Activated CD8-positive, alpha-beta memory T cell treated with anti-CD3 and anti-CD28 coated beads for 36 hours (primary cell): ENCODE results near the gene NXN. TPM values are rescaled to one million over a fixed set of nuclear protein-coding genes. Genes with fewer than 3 reads are reported as not detected.
"Not testable (repeated sequence)": the region's sequence is repeated elsewhere in the genome, so short reads cannot be mapped to it uniquely, and the experiment has no call there.

Source experiments
- CTCF ChIA-PET: fragments of 350-600 bp; sonication (Branson Sonifier 250); formaldehyde crosslinking; loops from one replicate; lab custom pipeline; 2021; ENCODE audit warnings: antibody characterized with exemption; lab: Charles Lee
- POLR2A ChIA-PET: fragments of 350-600 bp; sonication (Branson Sonifier 250); formaldehyde crosslinking; loops from one replicate; lab custom pipeline; 2021; ENCODE audit warnings: antibody characterized with exemption; lab: Charles Lee
- total RNA-seq, 2 experiments: library from RNA; stranded (reverse); gene quantifications; one replicate each; pipeline ENCODE4 v1.2.3, GENCODE V29; 2021

Gene NXN
- total RNA-seq, 2 experiments from 2014 or later = 0.13 to 0.25 TPM

DNA sequence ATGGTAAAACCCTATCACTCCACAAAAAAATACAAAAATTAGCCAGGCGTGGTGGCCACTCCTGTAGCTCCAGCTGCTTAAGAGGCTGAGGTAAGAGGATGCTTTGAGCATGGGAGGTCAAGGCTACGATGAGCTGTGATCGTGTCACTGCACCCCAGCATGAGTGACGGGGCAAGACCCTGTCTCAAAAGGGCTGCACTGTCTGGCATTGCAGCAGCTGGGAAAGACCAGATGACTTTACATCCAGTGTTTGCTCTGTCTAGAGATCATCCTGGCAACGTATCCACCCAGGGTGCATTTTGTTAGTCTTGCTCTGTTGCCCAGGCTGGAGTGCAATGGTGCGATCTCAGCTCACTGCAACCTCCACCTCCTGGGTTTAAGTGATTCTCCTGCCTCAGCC lies 145.4 kb downstream of the NXN start:
- ChIA-PET POLR2A (no interaction called here), CTCF (no interaction called here)

DNA sequence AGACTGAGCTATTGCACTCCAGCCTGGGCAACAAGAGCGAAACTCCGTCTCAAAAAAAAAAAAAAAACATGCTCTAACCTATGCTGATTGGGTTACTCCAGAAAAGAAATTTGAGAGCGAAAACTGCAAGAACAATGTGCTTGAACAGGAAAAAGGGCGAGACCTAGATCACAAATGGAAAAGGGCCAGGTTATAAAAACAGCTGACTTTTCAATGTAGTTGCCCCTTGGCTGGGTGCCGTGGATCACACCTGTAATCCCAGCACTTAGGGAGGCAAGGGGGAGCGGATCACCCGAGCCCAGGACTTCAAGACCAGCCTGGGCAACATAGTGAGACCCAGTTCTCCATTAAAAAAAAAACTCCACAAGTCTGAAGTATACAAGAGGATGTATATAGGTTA lies 148.6 kb downstream of the NXN start:
- POLR2A ChIA-PET = no interaction called here

DNA sequence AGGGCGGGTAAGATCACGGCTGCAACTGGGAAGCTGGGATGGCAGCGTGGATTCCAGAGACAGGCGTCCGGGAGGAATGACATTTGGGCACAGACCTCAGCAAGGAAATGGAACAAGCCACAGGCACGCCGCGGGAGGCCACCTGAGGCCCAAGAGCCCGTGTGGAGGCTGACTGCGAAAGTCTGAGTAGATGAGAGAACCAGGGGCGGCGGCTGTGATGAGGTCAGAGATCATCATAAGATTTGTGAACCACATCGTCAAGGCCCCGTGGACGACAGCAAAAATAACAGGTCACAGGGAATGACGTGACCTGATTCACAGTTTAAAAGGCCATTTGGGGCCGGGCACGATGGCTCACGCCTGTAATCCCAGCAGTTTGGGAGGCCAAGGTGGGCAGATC lies 149.2 kb downstream of the NXN start:
- ChIA-PET POLR2A (no interaction called here), CTCF (no interaction called here)

More for the DNA sequence above, 148.6 kb downstream of the NXN start:
- CTCF ChIA-PET = no interaction called here

DNA sequence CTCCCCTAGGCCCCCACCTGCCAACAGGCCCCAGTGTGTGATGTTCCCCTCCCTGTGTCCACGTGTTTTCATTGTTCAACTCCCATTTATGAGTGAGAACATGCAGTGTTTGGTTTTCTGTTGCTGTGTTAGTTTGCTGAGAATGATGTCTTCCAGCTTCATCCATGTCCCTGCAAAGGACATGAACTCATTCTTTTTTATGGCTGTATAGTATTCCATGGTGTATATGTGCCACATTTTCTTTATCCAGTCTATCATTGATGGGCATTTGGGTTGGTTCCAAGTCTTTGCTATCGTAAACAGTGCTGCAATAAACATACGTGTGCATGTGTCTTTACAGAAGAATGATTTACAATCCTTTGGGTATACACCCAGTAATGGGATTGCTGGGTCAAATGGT lies 150.0 kb downstream of the NXN start:
- POLR2A ChIA-PET = not testable (repeated sequence)
- CTCF ChIA-PET = interaction anchor here (0.7 kb wide), 1 partner anchor 38 kb away, joined by 3 read pairs; no protein-coding TSS in a partner anchor

DNA sequence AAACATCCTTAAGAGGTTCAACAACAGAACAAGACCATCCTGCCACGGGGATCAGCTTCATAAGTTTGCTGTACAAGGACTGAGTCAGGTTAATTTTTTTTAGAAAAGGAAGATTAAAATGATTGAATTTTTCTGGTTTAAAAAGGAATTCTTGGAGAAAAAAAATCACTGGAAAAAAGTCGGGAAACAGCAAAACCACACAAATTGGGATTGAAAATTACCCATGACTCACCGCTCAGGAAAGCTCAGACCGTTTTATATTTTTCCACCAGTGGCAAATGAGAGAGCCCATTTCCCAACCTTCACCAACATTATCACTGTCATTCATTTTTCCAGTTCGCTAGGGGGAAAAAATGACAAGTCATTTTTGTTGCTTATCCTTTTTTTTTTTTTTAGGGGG lies 150.8 kb downstream of the NXN start:
- CTCF ChIA-PET = interaction anchor here (0.6 to 0.7 kb wide), 2 partner anchors 39 to 170 kb away, joined by 3 read pairs; no protein-coding TSS in a partner anchor
- POLR2A ChIA-PET = no interaction called here

DNA sequence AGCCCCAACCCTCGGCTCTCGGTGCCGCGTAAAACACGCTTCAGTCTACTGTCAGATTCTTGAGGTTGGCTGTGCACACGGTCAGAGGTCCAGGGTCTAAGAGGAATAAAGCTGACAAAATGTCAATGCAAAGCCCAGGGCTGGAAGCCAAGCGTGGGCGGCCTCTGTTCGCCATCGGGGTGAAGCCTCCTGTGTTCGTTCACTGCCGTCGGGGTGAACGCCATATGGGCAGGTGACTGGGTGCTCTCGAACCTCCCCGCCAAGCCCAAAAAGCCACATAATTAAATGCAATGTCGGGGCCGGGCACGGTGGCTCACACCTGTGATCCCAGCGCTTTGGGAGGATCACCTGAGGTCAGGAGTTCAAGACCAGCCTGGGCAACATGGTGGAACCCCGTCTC lies 152.8 kb downstream of the NXN start:
- ChIA-PET POLR2A (no interaction called here), CTCF (interaction anchor here (0.7 kb wide), 1 partner anchor 63 kb away, joined by 3 read pairs; no protein-coding TSS in a partner anchor)

DNA sequence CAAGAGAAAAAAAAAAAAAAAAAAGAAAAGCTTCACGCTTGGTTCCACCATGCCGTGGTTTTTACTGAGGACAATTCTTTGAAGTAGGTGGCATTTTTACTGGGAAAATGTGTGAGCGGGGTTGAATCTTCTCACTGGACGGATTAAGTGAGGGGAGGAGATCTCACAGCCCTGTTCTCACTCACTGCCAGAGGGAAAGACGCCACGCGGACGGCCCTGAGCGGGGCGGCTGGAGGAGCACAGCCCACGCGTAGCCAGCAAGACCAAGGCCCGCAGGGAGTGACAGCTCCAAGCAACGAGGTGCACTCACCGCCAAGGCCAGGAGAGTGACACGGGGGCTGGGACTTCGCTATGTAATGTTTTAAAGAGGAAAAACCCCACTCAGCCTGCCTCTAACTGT lies 154.4 kb downstream of the NXN start:
- CTCF ChIA-PET = no interaction called here
- POLR2A ChIA-PET = no interaction called here

DNA sequence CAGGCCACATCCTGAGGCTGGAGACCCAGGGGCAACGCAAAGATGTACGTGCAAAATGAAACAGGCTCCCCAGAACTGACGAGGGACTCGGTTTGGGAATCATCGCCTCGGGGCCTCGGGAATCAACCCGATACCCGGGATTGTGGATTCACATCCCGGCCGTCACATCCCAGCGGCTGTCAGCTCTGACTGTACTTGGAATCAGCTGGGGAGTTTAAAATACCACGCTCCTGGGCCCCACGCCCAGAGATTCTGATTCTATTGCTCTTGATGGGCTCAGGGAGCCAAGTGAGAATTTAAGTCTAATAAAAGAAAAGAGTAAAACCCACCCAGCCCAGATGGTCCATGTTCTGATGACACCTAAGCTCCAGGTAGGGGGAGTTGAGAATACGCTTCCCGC lies 155.2 kb downstream of the NXN start:
- CTCF ChIA-PET = interaction anchor here (0.7 kb wide), 1 partner anchor 333 kb away, joined by 3 read pairs; no protein-coding TSS in a partner anchor
- POLR2A ChIA-PET = no interaction called here

DNA sequence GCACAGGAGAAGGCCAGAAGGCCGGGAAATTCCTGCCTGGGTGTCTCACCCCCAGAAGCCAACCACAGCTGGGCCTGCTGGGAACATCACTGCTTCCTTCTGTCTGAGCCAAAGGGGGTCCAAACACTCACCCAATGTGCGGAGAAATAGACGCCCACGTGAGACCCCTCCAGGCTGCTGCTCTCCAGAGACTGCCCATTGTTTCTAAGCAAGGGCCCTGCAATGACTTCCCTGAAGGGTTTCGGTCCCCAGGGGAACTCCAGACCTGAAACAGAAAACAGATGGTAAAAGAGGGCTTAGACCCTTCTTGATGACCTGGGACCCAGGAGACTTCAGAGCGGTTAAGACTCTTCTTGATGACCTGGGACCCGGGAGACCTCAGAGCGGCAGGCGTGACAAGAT lies 156.1 kb downstream of the NXN start:
- CTCF ChIA-PET = no interaction called here
- POLR2A ChIA-PET = no interaction called here

DNA sequence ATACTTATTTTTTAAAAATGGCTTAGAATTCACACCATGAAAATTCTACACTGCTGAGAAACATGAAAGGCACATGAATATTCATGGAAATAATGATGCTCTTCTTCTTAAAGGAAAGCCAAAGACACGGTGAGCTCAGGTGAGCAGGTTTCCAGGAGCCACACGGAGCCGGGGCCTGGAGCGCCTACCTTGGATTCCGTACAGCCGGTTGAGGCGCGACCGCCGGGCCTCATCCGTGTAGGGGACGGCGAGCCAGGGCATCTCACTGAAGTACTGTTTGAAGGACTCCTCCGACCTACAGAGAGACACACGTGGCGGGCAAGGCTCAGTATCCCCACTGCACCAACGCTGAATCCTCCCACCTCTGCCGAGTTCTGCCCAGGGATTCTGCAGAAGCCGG lies 160.3 kb downstream of the NXN start:
- POLR2A ChIA-PET = no interaction called here

DNA sequence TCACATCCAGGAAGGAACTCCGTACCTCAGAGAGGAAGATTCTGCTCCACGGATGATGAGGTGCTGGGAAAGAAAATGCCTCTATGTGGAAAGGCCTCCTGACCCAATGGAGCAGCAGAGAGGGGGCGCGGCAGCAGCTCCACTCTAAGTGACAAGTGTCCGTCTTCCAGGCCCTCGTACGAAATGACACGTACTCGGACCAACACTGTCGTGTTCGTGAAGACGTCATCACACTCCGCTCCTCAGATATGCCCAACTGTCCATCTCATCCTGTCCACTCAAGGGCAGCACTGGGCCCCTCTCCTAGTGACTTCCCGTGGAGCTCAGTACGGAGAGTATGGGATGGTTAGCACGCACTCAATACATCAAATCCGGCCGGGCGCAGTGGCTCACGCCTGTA lies 165.2 kb downstream of the NXN start:
- CTCF ChIA-PET = no interaction called here
- POLR2A ChIA-PET = no interaction called here

More for the DNA sequence above, 160.3 kb downstream of the NXN start:
- CTCF ChIA-PET = no interaction called here

DNA sequence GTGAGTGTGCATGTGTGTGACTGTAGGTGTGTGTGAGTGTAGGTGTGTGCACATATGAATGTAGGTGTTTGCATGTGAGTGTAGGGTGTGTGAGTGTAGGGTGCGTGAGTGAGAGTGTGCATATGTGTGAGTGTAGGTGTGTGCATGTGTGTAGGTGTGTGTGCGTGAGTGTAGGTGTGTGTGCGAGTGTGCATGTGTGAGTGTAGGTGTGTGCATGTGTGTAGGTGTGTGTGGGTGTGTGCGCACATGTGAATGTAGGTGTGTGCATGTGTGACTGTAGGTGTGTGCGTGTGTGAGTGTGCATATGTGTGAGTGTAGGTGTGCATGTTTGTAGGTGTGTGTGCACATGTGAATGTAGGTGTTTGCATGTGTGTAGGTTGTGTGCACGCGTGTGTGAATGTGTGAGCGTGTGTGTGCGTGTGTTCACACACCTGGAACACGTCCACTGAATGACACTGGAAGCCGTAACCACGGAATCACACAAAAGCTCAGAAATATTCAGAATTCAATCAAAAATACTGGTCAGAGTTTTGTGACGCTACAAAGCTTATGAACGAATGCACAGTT lies 166.9 kb downstream of the NXN start:
- ChIA-PET CTCF (no interaction called here), POLR2A (no interaction called here)

DNA sequence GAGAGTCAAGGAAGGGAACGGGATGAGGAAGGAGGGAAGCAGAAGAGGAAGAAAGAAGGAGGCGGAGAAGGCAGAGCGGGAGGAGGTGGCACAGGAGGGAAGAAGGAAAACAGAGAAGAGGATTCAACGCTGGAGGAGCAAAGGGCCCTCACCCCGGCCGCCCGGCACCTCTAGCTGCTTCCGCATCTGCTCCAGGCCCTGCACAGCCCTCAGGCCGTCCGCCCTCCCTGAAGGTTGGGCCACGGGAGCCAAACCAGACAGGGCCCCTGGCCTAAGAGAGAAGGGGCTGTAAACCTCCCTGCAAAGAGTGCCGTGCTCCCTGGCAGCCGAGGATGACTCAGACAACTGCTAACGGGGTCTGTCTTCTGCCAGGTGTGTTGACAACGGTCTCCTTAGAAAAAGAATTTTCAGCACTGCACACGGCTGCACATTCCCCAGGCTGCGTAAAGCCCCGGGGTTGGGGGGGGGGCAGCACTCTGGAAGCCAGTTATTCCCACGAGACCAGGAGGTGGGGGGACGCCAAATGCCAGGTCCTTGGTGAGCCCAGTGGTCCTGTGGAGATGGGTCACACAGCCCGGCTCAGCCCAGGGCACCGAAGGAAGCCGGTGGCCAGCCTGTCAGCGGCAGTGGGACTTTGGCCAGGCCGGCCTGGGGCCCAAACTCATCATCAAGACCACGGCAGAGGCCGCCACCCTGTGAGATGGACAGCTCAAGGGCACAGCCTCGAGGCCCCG lies 168.4 kb downstream of the NXN start:
- POLR2A ChIA-PET = no interaction called here
- CTCF ChIA-PET = no interaction called here

DNA sequence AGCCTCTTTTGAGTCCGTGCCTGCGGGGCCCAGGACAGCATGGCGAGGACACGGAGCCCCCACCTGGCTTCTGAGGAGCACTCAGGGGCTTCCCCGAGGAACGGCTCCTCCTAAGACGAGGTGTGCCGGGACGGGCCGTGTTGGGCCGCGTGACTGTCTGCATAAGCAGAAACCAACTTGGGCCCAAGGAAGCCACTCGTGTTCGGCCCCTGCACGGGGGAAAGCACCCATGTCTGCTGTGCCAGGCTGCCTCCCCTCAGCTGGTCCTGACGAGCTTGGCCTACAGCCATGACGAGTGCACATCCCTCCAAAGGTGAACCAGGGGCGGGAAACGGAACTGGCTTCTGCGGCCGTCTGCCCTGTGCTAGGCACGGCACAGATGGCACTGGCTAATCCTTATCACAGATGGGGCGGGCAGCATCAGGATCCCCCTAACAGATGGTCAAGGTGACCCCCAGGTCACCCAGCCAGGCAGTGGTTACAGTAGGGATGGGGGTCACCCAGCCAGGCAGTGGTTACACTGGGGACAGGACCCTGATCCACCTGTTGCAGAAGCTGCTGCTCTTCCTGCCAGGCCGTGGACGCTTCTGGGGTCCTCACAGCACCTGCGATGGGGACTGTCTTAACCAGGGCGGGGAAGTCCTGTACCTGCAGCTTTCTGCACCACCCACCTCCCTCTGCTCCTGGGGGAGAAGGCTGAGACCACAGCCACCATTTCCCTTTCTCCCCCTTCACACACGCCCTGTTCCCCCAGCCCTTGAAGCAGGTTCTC lies 171.9 kb downstream of the NXN start:
- CTCF ChIA-PET = no interaction called here
- POLR2A ChIA-PET = no interaction called here

DNA sequence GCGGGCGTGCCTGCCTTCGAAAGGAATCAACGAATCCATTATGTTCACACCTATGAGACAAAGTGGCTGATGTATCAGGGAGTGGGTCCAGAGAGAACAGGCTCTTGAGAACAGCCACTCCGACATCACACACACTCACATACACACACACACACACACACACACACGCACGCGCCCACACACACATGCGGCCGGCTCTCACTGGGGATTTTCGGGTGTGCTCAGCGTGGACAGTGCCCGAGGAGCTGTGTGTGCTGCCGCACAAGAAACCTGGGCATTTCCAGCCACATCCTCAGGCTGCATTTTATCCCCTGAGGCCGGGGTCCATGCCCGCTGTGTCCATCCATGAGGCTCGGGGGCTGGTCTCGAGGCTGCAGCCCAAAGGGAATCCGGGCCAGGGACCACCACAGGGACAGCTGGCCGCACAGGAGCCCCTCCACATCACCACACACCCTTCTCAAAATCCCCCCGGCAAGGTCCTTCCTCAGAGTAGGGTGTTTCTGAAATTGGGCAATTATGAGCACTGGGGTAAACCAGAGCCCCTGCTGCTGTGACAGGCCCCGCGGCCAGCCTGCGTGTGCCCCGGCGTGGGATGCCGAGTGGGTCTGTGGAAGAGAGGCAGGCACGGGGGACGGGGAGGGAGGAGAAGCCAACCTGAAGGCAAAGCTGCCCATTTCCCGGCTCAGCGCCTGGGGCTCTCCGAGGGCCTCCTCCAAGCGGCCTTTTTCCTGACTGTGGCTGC lies 172.6 kb downstream of the NXN start:
- CTCF ChIA-PET = no interaction called here
- POLR2A ChIA-PET = no interaction called here

DNA sequence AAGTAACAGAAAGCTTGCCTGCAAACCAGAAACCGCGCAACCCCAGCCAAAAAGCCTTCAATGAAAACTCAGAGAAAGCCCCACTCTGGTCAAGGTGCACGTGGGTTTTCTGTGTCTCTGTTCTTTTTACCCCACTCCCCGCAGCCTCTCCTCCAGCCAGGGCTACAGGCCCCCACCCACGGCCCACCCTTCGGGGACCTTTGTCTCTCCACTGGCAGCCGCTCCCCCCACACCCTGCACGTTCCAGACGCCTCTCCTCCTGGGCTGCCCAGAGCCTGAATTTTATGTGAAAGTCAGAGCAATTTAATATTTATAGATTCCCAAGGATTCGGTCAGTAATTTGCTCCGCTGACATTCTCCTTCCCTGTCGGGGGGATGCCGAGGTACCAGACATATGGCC lies 173.2 kb downstream of the NXN start:
- POLR2A ChIA-PET = no interaction called here

DNA sequence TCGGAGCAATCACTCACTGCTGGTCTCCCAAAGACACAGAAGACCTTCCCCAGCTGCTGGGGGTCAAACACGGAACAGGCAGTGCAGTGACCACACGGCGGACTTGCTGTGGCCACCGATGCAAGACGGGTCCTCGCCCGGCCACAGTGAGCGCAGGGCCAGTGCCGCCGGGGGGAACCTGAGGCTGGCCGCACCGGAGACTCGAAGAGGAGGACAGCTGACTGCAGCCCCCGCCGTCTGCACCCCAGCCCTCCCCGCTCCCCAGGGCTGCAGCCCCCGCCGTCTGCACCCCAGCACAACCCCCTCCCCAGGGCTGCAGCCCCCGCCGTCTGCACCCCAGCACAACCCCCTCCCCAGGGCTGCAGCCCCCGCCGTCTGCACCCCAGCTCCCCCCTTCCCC lies 173.7 kb downstream of the NXN start:
- CTCF ChIA-PET, POLR2A ChIA-PET: not testable (repeated sequence)

More for the DNA sequence above, 173.2 kb downstream of the NXN start:
- CTCF ChIA-PET = no interaction called here

DNA sequence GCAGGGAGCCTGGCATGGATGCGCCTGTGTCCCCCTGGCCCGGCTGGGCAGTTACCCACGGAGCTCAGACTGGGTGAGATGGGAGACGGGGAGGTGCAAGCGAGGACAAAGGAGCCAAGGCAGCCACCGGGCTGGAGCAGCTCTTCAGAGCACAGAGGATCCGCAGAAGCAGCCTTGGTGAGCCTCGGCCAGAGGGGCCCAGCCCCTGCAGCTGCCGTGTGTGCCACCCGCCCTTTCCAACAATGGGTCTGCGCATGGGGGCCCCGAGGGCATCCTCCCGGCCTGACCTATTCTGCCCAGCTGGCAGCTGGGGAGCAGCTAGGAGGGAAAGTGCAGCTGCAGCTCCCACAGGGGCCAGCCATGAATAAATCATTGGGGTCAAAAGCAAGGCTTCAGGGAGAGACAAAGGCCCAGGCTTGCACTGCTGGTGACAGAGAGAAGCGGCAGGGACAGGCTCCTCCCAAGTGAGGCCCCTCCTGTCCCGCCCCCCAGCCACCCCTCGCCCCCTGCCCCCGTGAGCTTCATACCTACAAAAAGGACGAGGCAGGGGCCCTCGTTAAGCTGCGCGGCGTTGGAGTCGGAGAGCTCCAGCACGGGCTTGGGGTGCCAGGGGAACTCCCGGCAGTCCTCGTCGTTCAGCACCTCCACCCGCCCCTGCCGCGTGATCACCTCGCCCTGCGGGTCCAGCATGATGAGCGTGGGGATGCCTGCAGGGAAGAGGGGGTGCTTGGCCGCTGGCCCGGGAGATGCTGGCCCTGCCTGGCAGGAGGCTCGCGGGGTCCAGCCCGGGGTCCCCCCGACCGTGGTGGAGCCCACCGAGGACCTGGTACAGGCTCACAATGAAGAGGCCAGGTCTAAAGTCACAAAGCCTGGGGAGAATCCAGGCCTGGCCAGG lies 174.8 kb downstream of the NXN start:
- POLR2A ChIA-PET = no interaction called here

More for the DNA sequence above, 174.8 kb downstream of the NXN start:
- CTCF ChIA-PET = no interaction called here
